ENCODE measurements around the gene HBEGF.
A peak's percentile ranks its signal among the peaks of the same experiment; 100 is the strongest.

Gene HBEGF

GRCh38 chr5:140298183-140298601 is 48.2 kb downstream of the HBEGF start (continued):
- TF ChIP-seq POU6F1 (CRISPR knock-in tag; IDR thresholded peaks at IDR 0.05; ENCODE audit: borderline replicate concordance, low read depth) = no peak; the same call in 1 of the 2 replicates
- peak; percentile 99 for TF ChIP-seq CREB5 (CRISPR knock-in tag; IDR thresholded peaks at IDR 0.05; ENCODE audit: low read depth)
- TF ChIP-seq RARB (CRISPR knock-in tag; IDR thresholded peaks at IDR 0.05) = no peak
- no peak for TF ChIP-seq TCF4 (CRISPR knock-in tag; IDR thresholded peaks at IDR 0.05; ENCODE audit: borderline replicate concordance)
- no peak for TF ChIP-seq CSDC2 (CRISPR knock-in tag; IDR thresholded peaks at IDR 0.05)
- no peak for TF ChIP-seq ESRRG (CRISPR knock-in tag; IDR thresholded peaks at IDR 0.05)
- no peak for TF ChIP-seq PPARA (CRISPR knock-in tag; IDR thresholded peaks at IDR 0.05; ENCODE audit: borderline replicate concordance)

GRCh38 chr5:140297283-140297682 is 49.1 kb downstream of the HBEGF start:
- TF ChIP-seq ZFP30 (CRISPR knock-in tag; IDR thresholded peaks at IDR 0.05) (no peak), CSRNP3 (CRISPR knock-in tag; IDR thresholded peaks at IDR 0.05) (no peak), ARNTL (CRISPR knock-in tag; IDR thresholded peaks at IDR 0.05; ENCODE audit: borderline replicate concordance, low read depth) (no peak), SNAI2 (CRISPR knock-in tag; IDR thresholded peaks at IDR 0.05) (no peak), ZC3H10 (CRISPR knock-in tag; IDR thresholded peaks at IDR 0.05) (no peak), RARB (CRISPR knock-in tag; IDR thresholded peaks at IDR 0.05) (no peak), TOX (CRISPR knock-in tag; IDR thresholded peaks at IDR 0.05; ENCODE audit: borderline replicate concordance) (no peak), ESRRG (CRISPR knock-in tag; IDR thresholded peaks at IDR 0.05) (no peak), ZNF8 (CRISPR knock-in tag; IDR thresholded peaks at IDR 0.05) (no peak), ZFP3 (CRISPR knock-in tag; IDR thresholded peaks at IDR 0.05) (no peak), OSR1 (CRISPR knock-in tag; IDR thresholded peaks at IDR 0.05) (no peak), GLIS3 (CRISPR knock-in tag; IDR thresholded peaks at IDR 0.05) (no peak), BACH2 (CRISPR knock-in tag; IDR thresholded peaks at IDR 0.05; ENCODE audit: borderline replicate concordance) (no peak), PPARA (CRISPR knock-in tag; IDR thresholded peaks at IDR 0.05; ENCODE audit: borderline replicate concordance) (no peak), ZNF70 (CRISPR knock-in tag; IDR thresholded peaks at IDR 0.05) (no peak)
- no peak for ATAC-seq

GRCh38 chr5:140296289-140296688 is 50.1 kb downstream of the HBEGF start:
- no peak for ATAC-seq
- 0 out of 2 replicates have a peak, but pooled peaks have one; percentile 5 for TF ChIP-seq PATZ1 (CRISPR knock-in tag; IDR thresholded peaks at IDR 0.05; ENCODE audit: borderline replicate concordance)
- TF ChIP-seq ZNF8 (CRISPR knock-in tag; IDR thresholded peaks at IDR 0.05) = no peak
- no peak for TF ChIP-seq ARNTL (CRISPR knock-in tag; IDR thresholded peaks at IDR 0.05; ENCODE audit: borderline replicate concordance, low read depth)

- TF ChIP-seq ARNTL (CRISPR knock-in tag; IDR thresholded peaks at IDR 0.05; ENCODE audit: borderline replicate concordance, low read depth) (no peak), CREB5 (CRISPR knock-in tag; IDR thresholded peaks at IDR 0.05; ENCODE audit: low read depth) (peak; percentile 91), ZC3H10 (CRISPR knock-in tag; IDR thresholded peaks at IDR 0.05) (no peak), ZFP3 (CRISPR knock-in tag; IDR thresholded peaks at IDR 0.05) (peak; percentile 81), ZNF70 (CRISPR knock-in tag; IDR thresholded peaks at IDR 0.05) (no peak), ZNF565 (CRISPR knock-in tag; conservative IDR thresholded peaks at IDR 0.05; ENCODE audit: low read depth) (no peak), CSDC2 (CRISPR knock-in tag; IDR thresholded peaks at IDR 0.05) (peak; percentile 64; the same call in 1 of the 2 replicates), ZFP30 (CRISPR knock-in tag; IDR thresholded peaks at IDR 0.05) (no peak), GLIS3 (CRISPR knock-in tag; IDR thresholded peaks at IDR 0.05) (peak; percentile 83; the same call in 1 of the 2 replicates), ISL1 (CRISPR knock-in tag; IDR thresholded peaks at IDR 0.05) (peak; percentile 93), PATZ1 (CRISPR knock-in tag; IDR thresholded peaks at IDR 0.05; ENCODE audit: borderline replicate concordance) (peak; percentile 54; the same call in 1 of the 2 replicates)
- ATAC-seq = peak; percentile 86
Measured at GRCh38 chr5:140295414-140295813, 51.0 kb downstream of the HBEGF start.
